Superior temporal gyrus (tissue), 1 donor: ENCODE results near the gene ABCG1.

Experiments used
- DNase-seq: peaks from one replicate; pipeline ENCODE4 v3.0.0-alpha.2; 2016; ENCODE audit errors: extremely low spot score

ABCG1 gene

DNA sequence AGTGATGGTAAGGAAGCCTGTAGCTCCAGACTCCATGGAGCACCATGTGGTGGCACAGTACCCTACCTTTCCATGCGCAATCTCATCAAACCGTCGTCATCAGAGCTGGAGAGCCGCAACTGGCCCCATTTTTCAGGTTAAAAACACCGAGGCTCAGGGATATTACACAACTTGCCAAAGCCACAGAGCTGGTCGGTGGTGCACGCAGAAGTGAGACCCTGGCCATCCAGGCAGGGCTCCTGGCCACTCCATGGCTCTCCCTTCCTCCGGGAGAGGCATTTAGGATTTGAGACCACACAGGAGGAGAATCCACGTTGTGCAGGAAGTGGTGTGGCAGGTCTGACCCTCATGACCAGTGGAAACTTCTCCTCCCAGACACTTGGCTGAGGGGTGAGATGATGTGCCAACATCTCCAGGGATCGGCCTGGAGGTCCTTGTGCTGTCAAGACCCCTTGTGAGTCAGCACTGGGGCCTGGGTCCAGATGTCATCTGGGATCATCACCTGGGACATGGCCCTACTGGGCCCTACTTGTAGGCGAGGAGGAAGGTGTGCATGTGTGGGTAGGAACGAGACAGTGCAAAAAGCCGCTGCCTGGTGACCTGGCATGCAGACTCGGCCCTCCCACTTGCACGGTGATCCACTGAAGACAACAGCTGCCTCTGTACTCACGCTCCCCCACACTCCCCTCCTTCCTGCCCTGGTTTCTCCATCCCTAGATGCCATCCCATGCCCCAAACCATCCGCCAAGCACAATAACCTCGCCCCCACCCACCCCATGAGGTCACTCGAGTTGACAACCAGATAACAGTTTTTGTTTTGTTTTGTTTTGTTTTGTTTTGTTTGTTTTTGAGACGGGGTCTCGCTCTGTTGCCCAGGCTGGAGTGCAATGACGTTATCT lies 85.9 kb downstream of the ABCG1 start:
- DNase-seq: no peak

DNA sequence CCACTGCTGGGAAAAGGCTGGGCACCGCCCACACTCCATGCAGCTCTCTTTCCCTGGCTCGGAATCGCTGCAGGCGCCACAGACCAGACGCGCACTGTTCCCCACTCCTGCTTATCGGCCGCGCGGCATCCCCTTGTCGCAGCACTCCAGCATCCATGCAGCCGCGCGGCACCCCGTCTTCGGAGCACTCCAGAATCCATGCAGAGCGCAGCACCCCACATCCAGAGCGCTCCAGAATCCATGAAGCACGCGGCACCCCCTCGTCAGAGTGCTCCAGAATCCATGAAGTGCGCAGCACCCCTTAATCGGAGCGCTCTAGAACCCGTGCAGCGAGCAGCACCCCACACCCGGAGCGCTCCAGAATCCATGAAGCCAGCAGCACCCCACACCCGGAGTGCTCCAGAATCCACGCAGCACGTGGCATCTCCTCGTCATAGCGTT lies 86.8 kb downstream of the ABCG1 start:
- no peak for DNase-seq

DNA sequence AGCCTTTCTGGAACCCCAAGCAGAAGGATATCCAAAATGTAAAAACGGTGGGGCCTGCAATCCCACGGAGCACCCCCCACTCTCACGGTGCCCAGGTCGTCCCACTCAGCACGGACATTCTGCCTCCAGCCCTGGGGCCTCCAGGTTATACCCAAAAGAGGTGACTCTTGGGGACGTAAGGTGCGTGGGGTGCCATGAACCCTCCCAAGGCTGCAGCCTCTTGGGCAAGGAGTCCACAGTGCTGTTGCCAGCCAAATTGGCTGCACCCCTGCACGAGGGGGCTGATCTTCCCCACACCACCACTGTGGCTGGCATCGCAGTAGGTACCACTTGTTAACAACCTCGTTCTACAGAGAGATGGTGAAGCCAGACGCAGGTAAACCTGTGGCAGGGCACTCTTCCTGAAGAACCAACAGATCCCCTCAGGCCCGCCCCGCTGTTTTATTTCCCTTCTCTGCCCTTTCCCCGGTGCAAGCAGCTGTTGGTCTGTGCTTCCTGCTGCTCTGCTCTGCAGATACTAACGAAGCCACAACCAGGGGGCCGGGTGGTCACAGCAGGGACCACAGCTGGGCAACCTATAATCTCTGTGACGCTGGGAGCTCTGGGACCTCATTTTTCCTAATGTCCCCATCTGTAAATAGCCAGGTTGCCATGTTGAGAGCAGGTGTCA lies 87.6 kb downstream of the ABCG1 start:
- DNase-seq: no peak

DNA sequence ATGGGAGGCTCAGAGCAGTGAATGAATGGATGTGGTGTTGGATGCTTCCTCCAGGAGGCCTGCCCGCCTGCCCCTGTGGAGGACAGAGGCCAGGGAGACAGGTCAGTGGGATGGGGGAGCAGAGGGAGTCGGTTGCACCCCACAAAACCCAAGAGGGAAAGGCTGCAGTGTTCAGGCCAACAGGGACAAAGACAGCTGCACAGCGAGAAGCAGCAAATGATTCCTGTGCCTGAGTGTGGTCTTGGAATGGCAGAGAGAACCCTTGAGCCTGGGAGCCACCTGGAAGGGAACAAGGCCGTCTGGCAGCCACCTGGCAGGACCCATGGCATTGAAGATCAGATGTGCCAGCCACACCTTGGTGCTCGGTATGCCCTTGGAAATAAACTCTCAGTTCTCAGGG lies 88.2 kb downstream of the ABCG1 start:
- DNase-seq: no peak

DNA sequence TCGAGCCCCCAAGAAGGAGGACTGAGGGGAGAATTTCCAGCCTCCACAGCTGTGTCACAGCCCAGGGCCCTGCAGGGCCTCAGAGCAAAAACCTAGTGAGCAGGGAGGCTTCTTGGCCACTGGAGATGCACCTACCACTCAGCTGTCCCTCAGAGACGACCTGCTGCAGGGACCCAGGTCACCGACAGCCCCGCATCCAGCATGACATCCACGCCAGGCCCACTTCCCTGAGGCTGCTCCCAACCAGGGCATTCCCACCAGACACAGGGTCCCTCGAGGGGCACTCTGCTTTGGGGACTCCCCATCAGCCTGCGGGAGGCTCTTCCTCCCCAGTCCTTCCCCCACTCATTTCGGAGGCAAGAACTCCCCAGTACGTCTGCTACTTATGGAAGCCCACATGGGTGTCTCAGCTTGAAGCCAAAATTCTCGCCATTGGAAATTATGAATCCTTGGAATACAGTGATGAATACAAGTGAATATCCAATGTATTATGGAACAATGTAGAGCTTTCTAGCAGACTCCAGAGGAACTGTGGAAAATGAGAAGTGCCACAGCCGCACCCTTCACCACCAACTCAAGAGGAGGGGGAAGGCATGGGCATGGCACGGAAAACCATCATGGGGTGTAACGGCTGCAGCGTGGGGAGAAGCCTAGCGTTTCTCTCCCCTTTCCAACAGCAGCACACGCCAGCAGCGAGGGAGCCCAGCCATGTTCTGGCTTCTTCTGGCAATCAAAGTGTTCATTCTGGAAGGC lies 89.4 kb downstream of the ABCG1 start:
- DNase-seq: no peak

DNA sequence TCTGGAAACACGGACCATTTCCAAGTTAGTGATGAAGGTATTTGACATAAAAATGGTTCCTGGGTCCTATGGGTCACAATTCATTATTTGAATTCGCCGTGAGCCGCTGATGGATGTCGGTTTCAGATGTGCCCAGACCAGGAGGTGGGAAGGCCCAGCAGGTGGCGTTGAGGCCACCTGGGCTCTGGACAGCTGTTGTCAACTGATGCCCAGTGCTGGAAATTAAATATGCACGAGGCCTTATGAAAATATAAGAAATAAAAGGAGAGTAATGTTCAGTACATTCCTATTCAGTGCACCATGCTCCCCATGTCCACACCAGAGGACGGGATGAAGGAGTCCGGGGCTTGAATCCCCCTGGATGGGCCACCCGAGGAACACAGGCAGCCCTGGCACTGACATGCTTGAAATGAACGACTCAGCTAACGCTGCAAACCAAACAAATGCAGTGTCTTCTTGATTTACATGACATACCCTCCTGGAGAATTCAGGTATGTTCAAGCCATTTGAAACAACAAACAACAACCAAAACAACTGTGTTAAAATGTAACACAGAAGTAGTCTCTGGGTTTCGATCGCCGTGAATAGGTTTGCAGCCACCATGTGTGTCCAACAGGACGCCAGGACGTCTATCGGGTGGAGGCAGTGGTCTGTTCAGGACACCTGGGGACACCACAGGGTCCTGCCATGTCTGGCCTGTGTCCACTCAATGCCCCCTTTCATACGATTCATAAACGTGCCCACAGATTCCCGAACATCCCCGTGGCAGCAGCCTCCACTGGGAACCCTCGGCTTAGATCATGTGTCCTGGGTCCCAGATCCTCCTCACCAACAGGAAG lies 90.2 kb downstream of the ABCG1 start:
- no peak for DNase-seq

DNA sequence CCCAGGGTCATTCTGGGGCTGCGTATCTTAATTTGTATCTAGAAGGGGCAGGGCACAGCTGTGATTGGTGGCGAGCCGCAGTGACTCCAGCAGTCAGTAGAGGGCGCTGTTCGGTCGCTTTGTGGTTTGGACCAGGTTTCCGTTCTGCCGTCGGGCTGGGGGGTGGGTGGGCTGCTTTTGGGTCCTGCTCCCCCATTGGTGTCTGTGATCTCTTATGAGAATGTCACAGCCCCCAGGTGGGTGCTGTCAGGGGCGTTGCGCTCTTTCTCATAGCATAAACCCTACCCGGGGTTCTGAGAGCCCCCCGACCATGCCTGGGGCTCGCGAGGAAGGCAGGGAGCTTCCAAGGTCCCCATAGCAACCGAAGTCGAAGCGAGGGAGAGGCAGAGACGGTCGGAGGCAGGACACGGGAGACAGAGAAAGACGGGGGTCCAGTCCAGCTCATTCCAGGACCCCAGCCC lies 90.8 kb downstream of the ABCG1 start:
- peak; percentile 75 for DNase-seq

DNA sequence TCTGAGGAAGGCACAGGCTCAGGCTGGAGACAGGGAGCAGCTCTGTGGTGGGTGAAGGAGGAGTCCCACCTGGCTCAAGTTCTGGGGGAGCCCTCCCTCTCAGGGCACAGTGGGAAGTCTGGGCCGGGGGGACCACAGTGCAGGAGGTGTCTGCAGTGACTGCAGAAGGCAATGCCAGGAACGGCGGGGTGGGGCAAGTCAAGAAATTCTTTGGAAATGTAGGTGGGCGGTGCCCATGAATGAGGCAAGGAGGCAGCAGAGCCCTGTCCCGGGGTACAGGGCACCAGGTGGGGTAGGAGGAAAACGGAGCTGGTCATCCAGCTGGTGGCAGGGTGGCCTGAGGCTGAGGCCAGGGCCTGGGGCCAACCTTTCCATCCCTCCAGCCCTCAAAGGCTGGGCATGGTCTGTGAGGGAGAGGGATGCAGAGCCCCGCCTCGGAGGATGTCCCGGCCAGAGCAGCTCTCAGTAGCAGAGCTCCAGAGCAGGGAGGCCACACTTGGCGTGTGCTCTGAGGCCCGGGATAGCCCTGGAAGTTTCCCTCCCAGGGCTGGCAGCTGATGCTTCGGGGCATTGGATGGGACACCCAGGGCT lies 91.6 kb downstream of the ABCG1 start:
- DNase-seq: no peak

DNA sequence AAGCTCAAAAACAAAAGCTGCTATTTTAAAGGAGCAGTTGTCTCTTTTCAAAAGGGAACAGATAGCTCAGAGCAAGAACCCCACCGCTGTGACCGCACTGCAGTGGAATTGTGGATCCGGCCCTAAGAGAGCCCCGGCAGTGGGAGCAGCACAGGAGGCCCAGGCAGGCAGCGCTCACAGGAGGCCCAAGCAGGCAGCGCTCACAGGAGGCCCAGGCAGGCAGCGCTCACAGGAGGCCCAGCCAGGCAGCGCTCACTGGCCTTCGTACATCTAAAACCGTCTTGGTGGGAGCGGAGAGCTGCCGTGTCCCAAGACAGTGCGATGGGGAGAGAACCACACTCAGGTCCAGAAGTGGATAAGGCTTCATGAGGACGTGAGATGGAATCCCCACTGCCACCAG lies 92.2 kb downstream of the ABCG1 start:
- DNase-seq: no peak

DNA sequence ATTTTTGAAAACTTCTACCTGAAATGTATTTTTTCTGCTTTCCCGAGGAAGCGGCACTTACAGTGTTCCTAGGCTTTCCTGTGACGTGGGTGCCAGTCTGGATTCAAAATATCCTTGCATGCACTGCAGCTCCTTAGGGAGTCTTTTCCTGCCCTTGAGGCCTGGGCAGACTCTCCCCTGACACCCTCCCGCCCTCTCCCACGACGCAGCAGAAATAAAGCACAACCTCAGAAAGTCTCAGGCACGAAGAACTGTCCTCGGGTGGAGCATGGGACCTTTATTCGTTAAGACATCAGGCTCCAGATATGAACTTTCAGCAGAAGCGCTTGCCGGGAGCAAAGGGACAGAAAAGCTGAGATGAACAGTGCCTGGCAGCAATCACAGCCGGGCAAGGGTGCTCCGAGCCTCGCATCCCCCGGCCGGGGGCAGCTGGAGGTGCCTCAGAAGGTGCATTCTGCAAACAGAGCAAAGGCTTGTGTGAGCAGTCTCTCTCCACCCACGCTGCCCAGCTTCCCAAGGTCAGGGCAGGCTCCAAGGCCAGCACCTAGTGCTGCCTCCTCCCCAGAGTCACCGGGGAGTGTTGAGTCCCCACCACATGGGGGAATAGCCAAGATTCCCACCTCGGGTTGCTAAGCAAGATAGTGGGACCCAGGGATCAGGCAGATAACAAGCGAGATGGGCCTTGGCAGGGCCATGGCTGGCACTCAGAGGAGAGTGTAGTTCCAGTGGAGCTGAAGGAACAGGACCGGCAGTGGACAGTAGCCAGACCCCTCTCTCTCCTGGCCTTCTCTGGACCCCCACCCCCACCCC lies 93.1 kb downstream of the ABCG1 start:
- DNase-seq: no peak

DNA sequence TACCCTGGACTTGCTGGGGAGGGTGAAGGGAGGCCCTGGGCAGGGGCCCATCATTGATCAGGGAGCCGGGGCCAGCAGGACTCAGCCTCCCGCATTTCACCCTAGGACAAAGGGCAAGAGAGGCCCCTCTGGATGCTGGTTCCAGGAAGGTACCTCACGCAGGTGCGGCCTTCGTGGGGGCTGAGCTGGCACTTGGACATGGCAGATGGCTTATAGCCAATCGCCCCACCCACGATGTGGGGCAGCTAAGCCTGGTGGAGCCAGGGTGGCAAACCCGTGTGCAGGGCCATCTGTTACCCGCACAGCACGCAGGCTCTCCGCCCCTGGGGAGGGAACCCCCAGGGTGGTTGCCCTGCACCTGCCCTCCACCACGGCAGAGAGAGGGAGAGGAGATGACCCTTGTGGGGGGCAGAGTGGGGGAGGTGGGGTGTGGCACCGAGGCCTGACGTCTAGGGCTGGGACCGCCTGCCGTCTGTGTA lies 93.7 kb downstream of the ABCG1 start:
- no peak for DNase-seq

DNA sequence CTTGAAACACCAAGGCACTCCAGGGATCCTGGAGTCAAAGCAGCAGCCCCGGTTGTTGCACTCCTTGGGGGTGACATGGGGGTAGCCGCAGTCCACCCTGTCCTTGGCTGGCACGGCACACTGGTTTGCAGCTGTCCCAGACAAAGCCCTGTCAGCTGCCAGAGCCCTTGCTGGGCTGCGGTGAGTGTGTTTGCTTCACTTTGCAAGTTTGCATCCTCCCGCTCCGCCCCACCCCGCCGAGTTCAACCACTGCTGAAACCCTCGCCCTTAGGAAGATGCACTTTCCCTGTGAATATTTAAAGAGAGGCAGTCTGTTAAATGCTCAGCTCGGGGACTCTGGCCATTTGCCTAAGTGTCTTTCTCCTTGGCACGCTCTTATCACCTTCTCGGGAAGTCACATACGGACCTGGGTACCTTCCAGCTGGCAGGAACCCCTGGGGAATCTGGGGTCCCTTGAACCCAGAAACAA lies 94.6 kb downstream of the ABCG1 start:
- no peak for DNase-seq

DNA sequence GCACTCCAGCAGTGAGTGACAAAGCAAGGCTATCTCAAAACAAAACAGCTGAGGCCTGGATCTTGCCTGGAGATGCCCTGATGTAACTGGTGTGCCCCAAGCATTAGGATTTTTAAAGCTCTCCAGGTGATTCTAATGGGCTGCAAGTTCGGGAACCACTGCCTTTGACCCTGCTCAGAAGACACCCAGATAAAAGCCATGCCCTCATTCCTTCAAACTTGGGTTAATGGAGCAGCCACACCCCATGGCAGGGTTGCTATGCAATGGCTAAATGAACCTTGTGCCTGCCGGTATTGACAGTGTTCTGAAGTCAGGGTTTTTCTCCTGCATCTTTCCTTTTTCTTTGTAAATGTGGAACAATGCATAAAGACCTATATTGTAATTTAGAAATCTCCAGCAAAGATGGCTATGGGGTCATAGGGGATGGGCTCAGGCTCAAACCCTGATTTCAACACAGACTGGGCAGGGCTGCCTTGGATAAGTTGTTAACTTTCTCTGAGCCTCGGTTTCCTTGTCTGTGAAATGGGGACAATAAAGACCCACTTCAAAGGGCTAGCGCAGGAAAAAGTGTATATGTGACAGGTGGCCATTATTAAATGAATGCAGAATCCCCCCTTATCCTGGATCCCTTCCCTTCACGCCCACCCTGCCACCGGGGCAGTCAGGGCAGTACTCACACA lies 95.8 kb downstream of the ABCG1 start:
- DNase-seq: no peak

DNA sequence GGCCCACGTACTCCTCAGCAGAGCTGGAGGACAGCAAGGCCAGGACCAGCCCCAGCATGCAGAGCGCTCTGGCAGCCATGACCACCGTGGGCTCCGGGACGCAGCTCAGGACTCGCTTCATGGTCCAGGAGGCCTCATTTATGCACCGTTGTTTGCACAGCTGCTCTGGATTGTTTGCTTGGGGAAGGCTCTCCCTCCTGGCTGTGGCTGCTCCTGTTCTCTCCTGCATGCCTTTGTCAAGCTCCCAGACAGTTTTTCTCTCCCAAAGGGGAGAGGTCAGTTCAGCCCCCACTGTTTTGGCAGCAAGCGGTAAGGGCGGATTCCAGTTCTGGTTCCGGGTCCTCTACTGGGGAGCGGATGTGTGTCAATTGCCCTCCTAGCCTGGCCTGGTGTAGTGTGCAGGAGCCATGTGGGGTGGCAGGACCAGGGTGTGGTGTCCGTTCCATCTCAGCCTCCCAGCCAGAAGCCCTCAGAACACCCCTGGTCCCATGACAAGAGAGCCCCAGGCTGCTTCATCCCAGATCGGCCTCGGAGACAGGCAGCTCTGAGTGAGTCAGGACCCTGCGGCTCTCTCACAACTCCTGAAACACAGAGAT lies 96.5 kb downstream of the ABCG1 start, which contains the start of gene TFF3:
Gene TFF3 (minus strand): TSS at position 114 of the 596 bp plus-strand sequence. CDS start 35 bp downstream, at position 79.
- DNase-seq: no peak

DNA sequence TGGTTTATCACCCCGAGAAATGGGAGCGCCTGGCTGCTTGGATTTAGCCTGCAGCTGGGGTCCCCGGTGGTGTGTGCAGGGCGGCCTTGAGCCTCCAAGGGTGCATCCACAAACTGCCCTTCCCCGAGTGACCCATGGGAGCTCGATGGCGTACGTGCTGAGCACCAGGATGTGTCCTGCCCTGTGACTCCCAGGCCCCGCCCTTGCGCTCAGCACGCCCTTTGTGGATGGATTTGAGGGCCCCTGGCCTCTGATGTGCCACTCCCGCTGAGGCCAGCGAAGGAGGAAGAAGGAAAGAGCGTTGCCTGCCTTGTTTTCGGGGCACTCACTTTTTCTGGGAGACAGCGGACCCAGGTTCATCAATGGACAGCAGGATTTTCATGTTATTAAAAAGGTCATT lies 98.0 kb downstream of the ABCG1 start:
- no peak for DNase-seq

DNA sequence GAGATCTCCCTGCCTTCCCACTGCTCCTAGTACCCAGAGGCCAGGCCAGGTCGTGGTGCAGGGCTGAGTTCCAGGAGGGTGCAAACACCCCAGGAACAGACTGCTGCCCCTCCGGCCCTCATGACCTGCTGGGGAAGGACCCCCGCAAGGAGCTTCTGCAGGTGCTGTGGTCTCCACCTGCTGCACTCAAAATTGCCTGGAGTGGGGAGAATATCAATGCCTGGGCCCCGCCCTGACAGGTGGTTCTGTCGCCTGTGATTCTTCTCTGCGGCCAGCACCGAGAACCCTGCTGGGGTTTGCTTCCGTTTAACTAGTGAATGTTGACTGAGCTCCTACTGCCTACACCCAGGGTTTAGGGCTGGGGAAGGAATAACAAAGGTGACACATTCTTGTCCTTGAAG lies 98.4 kb downstream of the ABCG1 start:
- DNase-seq: no peak

DNA sequence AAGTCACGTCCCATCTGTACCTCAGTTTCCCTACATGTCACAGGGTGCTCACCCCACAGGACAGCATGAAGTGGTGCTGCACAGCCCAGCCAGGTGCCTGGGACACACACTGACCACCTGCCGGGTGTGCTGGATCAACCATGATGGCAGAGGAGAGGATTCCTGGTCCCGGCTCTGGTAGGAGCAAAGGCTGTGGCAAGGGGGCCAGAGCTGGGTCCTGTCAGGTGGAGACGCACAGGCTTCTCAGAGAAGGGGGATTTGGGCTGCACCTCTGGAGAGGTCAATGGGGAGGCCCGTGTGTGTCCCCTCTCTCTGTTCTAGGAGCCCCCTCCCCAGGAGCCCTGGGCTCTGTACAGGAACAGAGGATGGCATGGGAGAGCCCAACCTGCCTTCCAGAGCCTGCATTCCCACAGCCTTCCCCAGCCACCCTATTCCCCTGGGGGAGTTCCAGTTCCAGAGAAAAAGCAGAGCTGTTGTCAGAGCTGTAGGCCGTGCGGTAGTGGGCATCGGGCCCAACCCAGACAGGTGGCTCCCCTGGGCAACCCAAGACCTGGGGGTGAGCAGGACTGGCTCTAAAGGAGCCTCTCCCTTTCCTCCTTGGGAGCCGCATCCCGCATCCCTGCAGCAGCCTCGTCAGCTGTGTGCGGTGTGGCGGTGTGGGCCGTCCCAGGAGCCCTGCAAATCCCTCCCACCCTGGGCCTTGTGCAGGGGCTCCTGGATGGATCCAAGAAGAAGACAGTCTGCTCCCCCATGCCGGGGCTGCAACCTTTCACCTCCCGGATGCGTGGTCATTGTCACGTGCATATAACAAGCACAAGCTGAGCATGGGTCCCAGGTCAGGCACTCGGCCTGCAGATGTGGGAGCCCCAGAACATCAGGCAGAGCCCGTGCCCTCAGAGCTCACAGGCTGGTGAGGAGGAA lies 99.1 kb downstream of the ABCG1 start:
- DNase-seq: no peak

DNA sequence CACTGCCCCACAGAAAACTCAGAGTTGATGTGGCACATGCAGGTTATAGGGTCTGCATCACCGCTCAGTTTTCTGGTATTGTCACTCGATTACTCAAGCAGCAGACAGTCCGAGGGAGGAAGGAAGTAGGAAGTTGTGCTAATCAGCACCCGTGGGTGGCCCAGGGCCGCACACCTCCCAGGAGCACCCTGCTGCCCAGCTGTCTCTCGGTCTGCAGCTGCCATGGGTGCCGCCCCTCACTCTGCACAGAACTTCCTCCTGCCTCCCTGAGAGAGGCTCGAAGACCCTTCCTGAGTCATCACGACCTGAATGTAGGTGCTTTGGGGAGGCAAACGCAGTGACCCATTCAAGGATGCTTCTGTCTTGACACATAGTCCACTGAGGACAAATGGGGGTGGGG lies 100.4 kb downstream of the ABCG1 start:
- no peak for DNase-seq
